Loucy (cell line): Measurements from ENCODE around the gene CCN6.

ENCODE experiments used
- H2AFZ ChIP-seq: fragments of 200-600 bp; sonication (generic); 2 replicates; pipeline ENCODE4 v1.6.0; 2016; ENCODE audit warnings: antibody characterized with exemption, mild to moderate bottlenecking, low read length, moderate library complexity
- H3F3A ChIP-seq: fragments of 200-600 bp; 2 replicates; pipeline ENCODE4 v1.6.0; 2016; ENCODE audit warnings: antibody characterized with exemption, low read depth, mild to moderate bottlenecking
- H3K27me3 ChIP-seq: fragments of 200-600 bp; sonication (generic); 2 replicates; pipeline ENCODE4 v1.6.1; 2014; ENCODE audit warnings: low read length, mild to moderate bottlenecking; ENCODE audit not compliant: insufficient read depth, poor library complexity, severe bottlenecking
- H3K36me3 ChIP-seq: fragments of 200-600 bp; sonication (generic); 2 replicates; pipeline ENCODE4 v1.6.1; 2016; ENCODE audit warnings: low read length; ENCODE audit not compliant: insufficient read depth
- H3K4me1 ChIP-seq: fragments of 200-600 bp; sonication (generic); 2 replicates; pipeline ENCODE4 v1.5.1; 2014; ENCODE audit warnings: low read length, mild to moderate bottlenecking; ENCODE audit not compliant: insufficient read depth, poor library complexity, severe bottlenecking
- H3K4me2 ChIP-seq: fragments of 200-600 bp; sonication (generic); 2 replicates; pipeline ENCODE4 v1.6.0; 2014; ENCODE audit warnings: antibody characterized with exemption, low read length, low read depth, mild to moderate bottlenecking; ENCODE audit not compliant: poor library complexity, severe bottlenecking
- H3K4me3 ChIP-seq: fragments of 200-600 bp; sonication (generic); 2 replicates; pipeline ENCODE4 v1.5.1; 2014; ENCODE audit warnings: low read length, mild to moderate bottlenecking, mixed read lengths; ENCODE audit not compliant: poor library complexity, severe bottlenecking
- H3K79me2 ChIP-seq: fragments of 200-600 bp; sonication (generic); 2 replicates; pipeline ENCODE4 v1.6.1; 2014; ENCODE audit warnings: low read length; ENCODE audit not compliant: insufficient read depth
- H3K9ac ChIP-seq: fragments of 200-600 bp; sonication (generic); 2 replicates; pipeline ENCODE4 v1.6.0; 2014; ENCODE audit warnings: mild to moderate bottlenecking, low read depth, low read length, moderate library complexity; ENCODE audit not compliant: poor library complexity, severe bottlenecking
- H3K9me2 ChIP-seq: fragments of 200-600 bp; sonication (generic); replicated peaks from 2 replicates; pipeline ENCODE4 v1.6.1; 2016; ENCODE audit warnings: low read depth, low read length, mixed read lengths
- H3K9me3 ChIP-seq: fragments of 200-600 bp; sonication (generic); 2 replicates; pipeline ENCODE4 v1.6.1; 2014; ENCODE audit warnings: mild to moderate bottlenecking, antibody characterized with exemption, low read length, low read depth; ENCODE audit not compliant: insufficient read depth
- H4K20me1 ChIP-seq: fragments of 200-600 bp; sonication (generic); 2 replicates; pipeline ENCODE4 v1.6.0; 2014; ENCODE audit warnings: antibody characterized with exemption, low read length, mild to moderate bottlenecking; ENCODE audit not compliant: insufficient read depth, poor library complexity, severe bottlenecking
- EZH2phosphoT487 ChIP-seq: fragments of 200-600 bp; IDR thresholded peaks from 2 replicates; pipeline ENCODE4 v1.6.1; 2018; ENCODE audit warnings: antibody characterized with exemption, mild to moderate bottlenecking, moderate library complexity, borderline replicate concordance
- TF ChIP-seq, protein P1 (sequence below): fragments of 200-600 bp; sonication (generic); conservative IDR thresholded peaks from 2 replicates; pipeline ENCODE4 v1.5.1; 2014; ENCODE audit warnings: mild to moderate bottlenecking, antibody characterized with exemption, low read length

Gene CCN6

DNA sequence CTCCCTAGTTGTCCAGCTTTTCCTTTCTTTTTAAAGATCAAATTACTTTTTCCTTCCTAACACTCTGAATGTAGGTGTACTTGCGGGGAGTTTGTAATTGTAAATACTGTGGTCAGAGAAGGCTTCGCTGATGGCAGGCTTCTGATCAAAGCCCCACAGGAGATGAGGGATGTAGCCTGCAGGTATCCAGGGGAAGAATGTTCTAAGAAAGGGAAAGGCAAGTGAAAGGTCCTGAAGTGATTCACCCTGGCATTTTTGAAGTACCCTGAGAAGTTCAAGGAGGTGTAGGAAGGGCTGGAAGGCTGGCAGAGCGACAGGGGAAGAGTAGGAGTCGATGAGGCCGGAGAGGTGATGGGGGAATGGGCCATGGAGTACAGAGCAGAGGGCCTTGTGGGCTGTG, 38.2 kb upstream of the CCN6 start:
- peaks cover 9% of the 10 kb centered on the region for H3K4me1 ChIP-seq
- H2AFZ ChIP-seq = no peak overlapping the region
- H3K9me3 ChIP-seq = no peaks in the 10 kb centered on the region
- no peak overlapping the region for H3K9ac ChIP-seq
- no peaks in the 10 kb centered on the region for H3K9me2 ChIP-seq
- no peak overlapping the region for H3K4me2 ChIP-seq
- no peaks in the 10 kb centered on the region for H3K27me3 ChIP-seq
- H3F3A ChIP-seq = no peaks in the 10 kb centered on the region
- no peak overlapping the region for H3K4me3 ChIP-seq
- TF ChIP-seq, protein P1, sequence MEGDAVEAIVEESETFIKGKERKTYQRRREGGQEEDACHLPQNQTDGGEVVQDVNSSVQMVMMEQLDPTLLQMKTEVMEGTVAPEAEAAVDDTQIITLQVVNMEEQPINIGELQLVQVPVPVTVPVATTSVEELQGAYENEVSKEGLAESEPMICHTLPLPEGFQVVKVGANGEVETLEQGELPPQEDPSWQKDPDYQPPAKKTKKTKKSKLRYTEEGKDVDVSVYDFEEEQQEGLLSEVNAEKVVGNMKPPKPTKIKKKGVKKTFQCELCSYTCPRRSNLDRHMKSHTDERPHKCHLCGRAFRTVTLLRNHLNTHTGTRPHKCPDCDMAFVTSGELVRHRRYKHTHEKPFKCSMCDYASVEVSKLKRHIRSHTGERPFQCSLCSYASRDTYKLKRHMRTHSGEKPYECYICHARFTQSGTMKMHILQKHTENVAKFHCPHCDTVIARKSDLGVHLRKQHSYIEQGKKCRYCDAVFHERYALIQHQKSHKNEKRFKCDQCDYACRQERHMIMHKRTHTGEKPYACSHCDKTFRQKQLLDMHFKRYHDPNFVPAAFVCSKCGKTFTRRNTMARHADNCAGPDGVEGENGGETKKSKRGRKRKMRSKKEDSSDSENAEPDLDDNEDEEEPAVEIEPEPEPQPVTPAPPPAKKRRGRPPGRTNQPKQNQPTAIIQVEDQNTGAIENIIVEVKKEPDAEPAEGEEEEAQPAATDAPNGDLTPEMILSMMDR = no peak
- TF ChIP-seq EZH2phosphoT487 = no peak
- H4K20me1 ChIP-seq = no peaks in the 10 kb centered on the region
- H3K36me3 ChIP-seq = no peaks in the 10 kb centered on the region
- no peaks in the 10 kb centered on the region for H3K79me2 ChIP-seq

DNA sequence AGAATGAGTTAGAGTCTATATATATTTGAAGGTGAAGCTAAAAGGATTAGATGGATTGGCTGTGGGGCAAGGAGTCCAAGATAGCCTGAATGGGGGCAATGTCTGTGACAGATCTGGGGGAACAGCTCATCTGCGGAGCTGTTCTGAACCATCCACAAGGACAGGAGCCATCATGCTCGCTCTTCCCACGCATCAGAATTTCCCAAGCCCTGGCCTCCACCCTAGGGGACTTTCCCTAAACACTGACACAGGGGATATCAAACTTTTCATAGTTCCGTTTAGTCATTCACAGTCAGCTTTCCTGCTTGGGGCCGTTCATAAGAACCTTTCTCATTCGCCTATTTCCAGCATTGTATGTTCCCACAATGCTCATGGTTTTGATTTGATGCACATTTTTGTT, 37.6 kb upstream of the CCN6 start:
- no peaks in the 10 kb centered on the region for H3K9me3 ChIP-seq
- no peak overlapping the region for H3K4me2 ChIP-seq
- H3K79me2 ChIP-seq = no peaks in the 10 kb centered on the region
- H3K4me1 ChIP-seq = peaks cover 9% of the 10 kb centered on the region
- H3F3A ChIP-seq = no peaks in the 10 kb centered on the region
- no peaks in the 10 kb centered on the region for H3K9me2 ChIP-seq
- no peak overlapping the region for H2AFZ ChIP-seq
- no peaks in the 10 kb centered on the region for H3K36me3 ChIP-seq
- no peaks in the 10 kb centered on the region for H4K20me1 ChIP-seq
- no peaks in the 10 kb centered on the region for H3K27me3 ChIP-seq
- H3K9ac ChIP-seq = no peak overlapping the region
- TF ChIP-seq, protein P1 = no peak
- TF ChIP-seq EZH2phosphoT487 = no peak
- H3K4me3 ChIP-seq = no peak overlapping the region

DNA sequence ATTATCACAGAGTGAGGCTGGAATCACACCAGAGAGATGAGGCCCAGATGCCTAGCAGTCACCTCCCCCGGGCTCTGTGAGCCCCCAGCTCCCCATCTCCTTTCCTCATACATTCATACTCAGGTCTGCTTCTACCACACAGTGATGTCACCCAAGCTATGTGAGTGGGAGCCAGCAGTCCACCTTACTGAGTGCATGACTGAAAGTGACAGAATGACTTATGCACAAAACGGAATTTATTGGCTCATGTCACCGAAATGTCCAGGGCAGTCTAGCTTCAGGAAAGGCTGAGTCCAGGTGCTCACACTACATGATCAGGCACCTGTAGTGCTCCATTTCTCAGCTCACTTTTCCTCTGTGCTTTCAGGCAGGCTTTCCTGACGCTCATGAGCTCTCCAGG, 36.7 kb upstream of the CCN6 start:
- H3K79me2 ChIP-seq = no peaks in the 10 kb centered on the region
- no peak overlapping the region for H3K9ac ChIP-seq
- no peak overlapping the region for H3K4me2 ChIP-seq
- H2AFZ ChIP-seq = no peak overlapping the region
- H3K4me1 ChIP-seq = peaks cover 9% of the 10 kb centered on the region
- no peak for TF ChIP-seq EZH2phosphoT487
- TF ChIP-seq, protein P1 = no peak
- no peaks in the 10 kb centered on the region for H4K20me1 ChIP-seq
- no peaks in the 10 kb centered on the region for H3K36me3 ChIP-seq
- H3K27me3 ChIP-seq = no peaks in the 10 kb centered on the region
- no peak overlapping the region for H3K4me3 ChIP-seq
- no peaks in the 10 kb centered on the region for H3K9me2 ChIP-seq
- H3F3A ChIP-seq = no peaks in the 10 kb centered on the region
- H3K9me3 ChIP-seq = no peaks in the 10 kb centered on the region
